NCI-H748 (cell line): ENCODE results near the gene KCTD12.

Experiments used
- DNase-seq: peaks from one replicate; lab custom pipeline; 2025; ENCODE audit not compliant: unreplicated experiment; lab: John Stamatoyannopoulos, UW

KCTD12 gene

GRCh38 chr13:76860706-76861105, 25.5 kb downstream of the KCTD12 start:
- no peak for DNase-seq

- no peak for DNase-seq
Measured at GRCh38 chr13:76854894-76855293, 31.3 kb downstream of the KCTD12 start.

- no peak for DNase-seq
Measured at GRCh38 chr13:76853921-76854608, 32.1 kb downstream of the KCTD12 start.

GRCh38 chr13:76853481-76853880, 32.7 kb downstream of the KCTD12 start:
- DNase-seq = no peak

GRCh38 chr13:76852986-76853385, 33.2 kb downstream of the KCTD12 start:
- DNase-seq = no peak

GRCh38 chr13:76851961-76852360, 34.2 kb downstream of the KCTD12 start:
- DNase-seq = no peak

GRCh38 chr13:76849493-76849892, 36.7 kb downstream of the KCTD12 start:
- DNase-seq = no peak

GRCh38 chr13:76848596-76848995, 37.6 kb downstream of the KCTD12 start:
- DNase-seq = peak; percentile 26

GRCh38 chr13:76846363-76846762, 39.8 kb downstream of the KCTD12 start:
- DNase-seq = no peak

- no peak for DNase-seq
Measured at GRCh38 chr13:76845865-76846264, 40.3 kb downstream of the KCTD12 start.

GRCh38 chr13:76845367-76845766, 40.8 kb downstream of the KCTD12 start:
- no peak for DNase-seq

GRCh38 chr13:76837801-76838200, 48.4 kb downstream of the KCTD12 start:
- peak; percentile 32 for DNase-seq

DNA sequence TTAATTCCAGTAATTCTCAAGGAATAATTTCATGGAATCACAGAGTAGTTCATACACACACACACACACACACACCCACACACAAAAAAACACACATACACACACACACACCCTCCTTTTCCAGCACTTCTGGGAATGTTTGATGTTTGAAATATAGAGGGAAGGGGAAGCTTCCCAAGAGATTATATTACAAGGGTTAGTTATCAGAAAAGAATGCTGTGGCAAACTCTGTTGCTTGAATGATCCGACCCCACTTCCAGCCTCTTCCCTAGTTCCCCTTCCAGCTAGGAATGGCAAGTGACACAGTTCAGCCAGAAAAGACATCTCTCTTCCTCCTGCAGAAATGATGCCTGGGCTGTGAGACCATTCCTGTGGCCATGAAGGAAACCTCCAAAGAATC, 49.9 kb downstream of the KCTD12 start:
- DNase-seq = no peak

DNA sequence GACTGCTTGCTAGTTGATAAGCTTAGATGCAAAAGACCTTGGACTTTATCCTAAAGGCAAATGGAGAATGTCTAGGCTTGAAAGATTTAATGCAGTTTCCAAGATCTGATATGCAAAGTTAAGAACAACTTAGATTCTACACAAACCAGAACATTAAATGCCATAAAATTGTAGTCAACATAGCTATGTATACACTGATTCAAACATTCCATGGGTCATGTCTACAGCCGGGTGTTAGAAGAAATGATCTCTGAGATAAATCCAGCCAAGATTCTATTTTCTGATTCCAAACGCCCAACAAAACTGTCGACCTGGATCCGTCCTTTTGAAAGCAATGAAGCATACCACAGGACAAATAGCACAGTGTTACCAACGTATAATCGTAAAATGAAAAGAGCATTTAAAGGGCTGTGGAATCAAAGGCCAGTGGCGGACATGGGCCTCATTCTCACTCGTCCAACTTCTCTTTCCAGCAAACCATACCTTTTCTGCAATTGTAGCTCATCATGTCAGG, 52.7 kb downstream of the KCTD12 start:
- no peak for DNase-seq

DNA sequence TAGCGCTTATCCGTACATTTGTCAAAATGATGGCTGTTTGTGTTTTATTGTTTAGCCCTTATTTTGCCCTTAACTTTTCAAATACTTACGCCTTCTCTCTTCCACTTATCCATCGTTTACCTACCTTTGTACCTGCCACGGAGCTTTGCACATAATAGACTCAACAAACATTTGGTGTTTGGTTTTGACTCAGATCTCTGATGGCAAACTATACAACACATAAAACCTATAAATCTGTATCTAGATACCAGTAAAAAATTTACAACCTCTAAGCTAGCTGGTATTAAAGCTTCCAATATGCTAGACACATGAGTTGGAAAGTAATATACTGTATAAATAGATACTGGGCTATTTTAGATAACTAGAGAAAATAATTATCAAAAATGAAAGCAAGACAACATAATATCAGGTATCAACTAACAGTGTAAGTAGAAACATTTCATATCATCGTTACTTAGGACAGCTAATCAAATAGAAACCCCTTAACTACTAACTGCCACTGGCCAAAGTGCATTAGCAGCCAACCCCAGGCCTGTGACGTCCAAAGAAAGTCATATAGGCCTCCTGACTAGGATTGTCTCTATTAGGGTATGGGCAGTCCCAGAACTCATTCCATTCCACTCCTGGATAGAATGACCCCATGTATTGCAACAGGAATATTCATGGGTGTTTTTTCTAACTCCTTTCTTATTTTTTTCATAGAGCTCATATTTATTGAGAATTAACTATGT, 53.8 kb downstream of the KCTD12 start:
- DNase-seq = peak; percentile 89

DNA sequence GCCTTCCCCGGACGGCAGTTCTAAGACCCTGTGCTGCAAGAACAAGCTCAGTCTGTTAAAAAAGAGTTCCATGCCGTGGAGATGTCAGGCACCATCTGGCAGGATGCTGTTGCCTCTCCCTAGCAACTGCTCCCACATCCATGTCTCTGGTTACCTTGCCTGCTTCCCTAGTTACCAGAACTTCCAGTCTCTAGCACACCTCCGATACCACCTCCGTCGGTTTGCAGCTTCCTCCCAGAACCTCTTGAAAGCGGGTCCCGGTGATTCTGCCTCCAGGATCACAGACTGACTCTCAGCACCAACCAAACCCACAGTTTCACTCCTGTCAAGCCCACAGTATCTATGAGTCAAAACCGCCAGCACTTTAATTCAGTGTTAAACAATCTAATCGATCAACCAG, 55.4 kb downstream of the KCTD12 start:
- DNase-seq = peak; percentile 83
